ENCODE data around the gene SGMS1.

- TF ChIP-seq CTCF (IDR thresholded peaks at IDR 0.05), result no peak
- TF ChIP-seq POLR2A (IDR thresholded peaks at IDR 0.05), result no peak
- no peak for TF ChIP-seq EP300 (IDR thresholded peaks at IDR 0.05)
Observed at GRCh38 chr10:50544857-50545429, 78.8 kb downstream of the SGMS1 start.
